OCI-LY1 (cell line): ENCODE measurements around the gene ANXA6.

Experiments
- H2AFZ ChIP-seq: fragments of 200-600 bp; sonication (generic), shearing (Covaris generic); 2 replicates; pipeline ENCODE4 v1.6.0; 2014; ENCODE audit warnings: antibody characterized with exemption, mild to moderate bottlenecking, low read length
- H3F3A ChIP-seq: fragments of 200-600 bp; sonication (generic), shearing (Covaris generic); 2 replicates; pipeline ENCODE4 v1.6.0; 2014; ENCODE audit warnings: mild to moderate bottlenecking, antibody characterized with exemption, low read length, moderate library complexity; ENCODE audit not compliant: insufficient read depth
- H3K27ac ChIP-seq: fragments of 200-600 bp; sonication (generic); 2 replicates; pipeline ENCODE4 v1.5.1; 2014; ENCODE audit warnings: low read length, mixed run types, mild to moderate bottlenecking, low read depth; ENCODE audit not compliant: poor library complexity, severe bottlenecking
- H3K27me3 ChIP-seq: fragments of 200-600 bp; sonication (generic); 2 replicates; pipeline ENCODE4 v1.6.0; 2014; ENCODE audit warnings: antibody characterized with exemption, mild to moderate bottlenecking, low read length, moderate library complexity; ENCODE audit not compliant: insufficient read depth
- H3K36me3 ChIP-seq: fragments of 200-600 bp; sonication (generic); 2 replicates; pipeline ENCODE4 v1.6.1; 2014; ENCODE audit warnings: mild to moderate bottlenecking, antibody characterized with exemption, low read length, moderate library complexity, mixed read lengths; ENCODE audit not compliant: insufficient read depth
- H3K4me1 ChIP-seq: fragments of 200-600 bp; sonication (generic); 2 replicates; pipeline ENCODE4 v1.5.1; 2014; ENCODE audit warnings: mild to moderate bottlenecking, low read length, moderate library complexity; ENCODE audit not compliant: insufficient read depth, severe bottlenecking
- H3K4me2 ChIP-seq: fragments of 200-600 bp; sonication (generic), shearing (Covaris generic); 2 replicates; pipeline ENCODE4 v1.6.1; 2014; ENCODE audit warnings: low read length
- H3K4me3 ChIP-seq: fragments of 200-600 bp; sonication (generic); 2 replicates; pipeline ENCODE4 v1.5.1; 2014; ENCODE audit warnings: low read length, low read depth, mild to moderate bottlenecking, mixed read lengths; ENCODE audit not compliant: poor library complexity, severe bottlenecking
- H3K79me2 ChIP-seq: fragments of 200-600 bp; shearing (Covaris generic); 2 replicates; pipeline ENCODE4 v1.6.1; 2016; ENCODE audit warnings: mixed run types, low read length, mixed read lengths; ENCODE audit not compliant: insufficient read depth
- H3K9ac ChIP-seq: fragments of 200-600 bp; sonication (generic), shearing (Covaris generic); 2 replicates; pipeline ENCODE4 v1.6.1; 2014; ENCODE audit warnings: mild to moderate bottlenecking, low read length, mixed read lengths
- H3K9me2 ChIP-seq: fragments of 200-600 bp; sonication (generic), shearing (Covaris generic); 2 replicates; pipeline ENCODE4 v1.6.1; 2014; ENCODE audit warnings: low read depth, mild to moderate bottlenecking, low read length, mixed read lengths
- H3K9me3 ChIP-seq: fragments of 200-600 bp; shearing (Covaris generic); 2 replicates; pipeline ENCODE4 v1.6.1; 2014; ENCODE audit warnings: low read length, mixed read lengths
- H4K20me1 ChIP-seq: fragments of 200-600 bp; sonication (generic), shearing (Covaris generic); 2 replicates; pipeline ENCODE4 v1.6.0; 2016; ENCODE audit warnings: mild to moderate bottlenecking, low read length; ENCODE audit not compliant: insufficient read depth
- CTCF ChIP-seq: fragments of 200-600 bp; sonication (generic), shearing (Covaris generic); IDR thresholded peaks from 2 replicates; pipeline ENCODE4 v1.5.1; 2017; ENCODE audit warnings: mild to moderate bottlenecking, antibody characterized with exemption, low read length, moderate library complexity, mixed read lengths
- EZH2 ChIP-seq: fragments of 200-600 bp; sonication (generic), shearing (Covaris generic); IDR thresholded peaks from 2 replicates; pipeline ENCODE4 v1.8.0; 2017; ENCODE audit warnings: borderline replicate concordance, mixed run types, mild to moderate bottlenecking, antibody characterized with exemption, low read length, moderate library complexity, mixed read lengths

ANXA6 gene

DNA sequence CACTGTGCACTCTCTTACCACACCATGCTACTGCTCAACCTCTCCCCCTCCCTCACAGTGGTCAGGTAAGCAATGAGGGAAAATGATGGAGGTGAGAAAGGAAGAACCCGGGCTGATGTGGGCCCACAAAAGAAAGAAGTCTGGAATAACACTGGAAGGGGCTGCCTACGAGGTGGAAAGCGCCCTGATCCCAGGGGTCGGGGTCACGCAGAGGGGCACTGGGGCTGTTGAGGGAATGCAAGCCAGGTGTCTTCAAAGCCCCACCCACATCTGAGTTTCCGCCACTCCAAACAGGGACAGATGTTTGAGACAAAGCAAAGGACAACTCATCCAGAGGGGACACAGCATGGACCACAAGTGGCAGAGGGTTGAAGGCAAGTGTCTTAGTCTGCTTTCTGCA, 81.0 kb downstream of the ANXA6 start:
- Histone ChIP-seq H3F3A (no peaks in the 10 kb centered on the region), H3K27me3 (no peaks in the 10 kb centered on the region), H3K9me2 (no peaks in the 10 kb centered on the region), H2AFZ (no peak overlapping the region), H3K9me3 (no peaks in the 10 kb centered on the region), H3K4me2 (no peak overlapping the region; the same call in 1 of the 2 replicates), H3K4me3 (no peak overlapping the region), H3K36me3 (peaks cover 61% of the 10 kb centered on the region), H3K4me1 (peaks cover 59% of the 10 kb centered on the region), H3K27ac (peak overlapping the region; percentile 16), H4K20me1 (no peaks in the 10 kb centered on the region), H3K9ac (no peak overlapping the region; the same call in 1 of the 2 replicates), H3K79me2 (peaks cover 82% of the 10 kb centered on the region)
- TF ChIP-seq EZH2 = no peak
- TF ChIP-seq CTCF = no peak

DNA sequence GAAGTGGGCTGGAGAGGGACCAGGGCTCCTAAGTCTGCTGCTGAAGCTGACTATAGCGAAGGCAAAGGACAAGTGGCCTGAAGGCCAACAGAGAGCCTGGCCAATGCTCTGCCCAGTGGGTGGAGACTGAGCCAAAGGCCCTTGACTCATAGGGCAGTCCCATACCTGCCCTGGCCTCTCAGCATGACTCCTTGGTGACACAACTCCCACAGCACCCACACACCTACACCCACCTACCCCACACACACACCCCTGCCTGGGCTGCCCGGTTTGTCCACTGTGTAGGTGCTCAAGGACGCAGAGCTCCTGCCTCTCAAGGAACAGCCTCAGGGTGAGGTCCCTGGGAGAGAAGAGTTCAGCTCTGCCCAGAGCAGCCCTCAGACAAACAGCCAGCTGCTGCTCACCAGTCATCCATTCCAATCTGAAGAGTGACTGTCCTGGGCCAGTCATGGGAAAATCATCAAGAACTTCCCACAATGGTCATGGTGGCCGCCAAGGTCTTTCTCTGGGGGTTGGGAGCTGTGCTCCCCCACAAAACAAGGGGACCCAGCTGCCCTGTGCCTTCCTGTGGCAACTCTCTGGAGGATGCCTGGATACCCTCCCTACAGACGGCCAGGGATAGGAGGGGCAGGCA, 81.8 kb downstream of the ANXA6 start:
- H3K36me3 ChIP-seq = peaks cover 62% of the 10 kb centered on the region
- H3K4me2 ChIP-seq = no peak overlapping the region
- no peaks in the 10 kb centered on the region for H3K9me3 ChIP-seq
- H3K9me2 ChIP-seq = no peaks in the 10 kb centered on the region
- peak overlapping the region; percentile 16 for H3K27ac ChIP-seq
- H3K79me2 ChIP-seq = peaks cover 90% of the 10 kb centered on the region
- TF ChIP-seq CTCF (no peak), EZH2 (no peak)
- no peaks in the 10 kb centered on the region for H4K20me1 ChIP-seq
- H3K9ac ChIP-seq = no peak overlapping the region; the same call in 1 of the 2 replicates
- no peaks in the 10 kb centered on the region for H3F3A ChIP-seq
- H3K4me3 ChIP-seq = no peak overlapping the region
- peaks cover 67% of the 10 kb centered on the region for H3K4me1 ChIP-seq
- no peak overlapping the region for H2AFZ ChIP-seq
- no peaks in the 10 kb centered on the region for H3K27me3 ChIP-seq

GRCh38 chr5:151074557-151074956, 83.0 kb downstream of the ANXA6 start:
- Histone ChIP-seq H3K4me3 (no peak overlapping the region), H3K4me1 (peaks cover 74% of the 10 kb centered on the region), H3K27ac (no peak overlapping the region), H3K9me2 (no peaks in the 10 kb centered on the region), H3F3A (no peaks in the 10 kb centered on the region), H3K36me3 (peaks cover 69% of the 10 kb centered on the region), H3K79me2 (peaks cover 91% of the 10 kb centered on the region), H3K27me3 (no peaks in the 10 kb centered on the region), H2AFZ (no peak overlapping the region), H3K9me3 (no peaks in the 10 kb centered on the region), H4K20me1 (no peaks in the 10 kb centered on the region), H3K9ac (no peak overlapping the region), H3K4me2 (no peak overlapping the region)
- TF ChIP-seq CTCF (no peak), EZH2 (no peak)
